ENCODE data around the gene MCM8.

MCM8 gene

DNA sequence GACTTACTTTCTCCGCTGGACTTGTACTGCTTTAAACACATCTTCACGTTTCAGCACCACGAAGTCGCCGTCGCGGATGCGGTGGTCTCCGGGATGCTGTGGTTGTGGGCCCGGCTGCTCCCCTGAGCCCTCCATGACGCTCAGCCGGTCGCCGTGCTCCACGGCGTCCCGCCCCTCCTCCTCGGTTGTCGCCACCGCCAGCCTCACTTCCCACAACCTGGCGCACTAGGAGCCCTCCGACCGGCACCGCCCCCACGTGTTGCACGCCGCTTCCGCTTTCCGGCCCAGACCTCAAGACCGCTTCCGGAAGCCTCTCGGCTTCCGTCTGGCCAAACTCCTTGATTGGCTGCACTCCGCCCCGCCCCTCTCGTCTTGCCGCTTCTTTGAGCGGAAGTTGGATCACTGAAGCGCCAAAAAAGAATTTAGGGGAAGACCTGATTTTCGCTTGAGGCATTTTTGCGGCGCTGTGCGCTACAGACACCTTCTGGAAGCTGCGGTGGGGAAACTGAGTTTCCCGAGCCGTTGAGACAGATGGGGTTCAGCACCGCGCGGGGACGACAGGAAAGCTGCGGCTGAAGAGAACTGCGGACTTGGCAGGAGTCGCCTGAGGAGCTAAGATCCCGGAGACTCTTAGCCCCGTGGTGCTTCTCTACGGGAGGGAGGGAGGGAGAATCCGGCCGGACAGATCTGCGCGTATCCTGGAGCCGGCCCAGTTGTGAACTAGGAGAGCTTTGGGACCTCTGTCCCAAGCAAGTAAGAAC is at the start of gene MCM8, which contains the start of gene TRMT6:
Gene MCM8 (plus strand): TSS at position 382 of the 761 bp plus-strand sequence. CDS start 1,364 bp downstream, outside the sequence.
Gene TRMT6 (minus strand): TSS at position 263 of the 761 bp plus-strand sequence. CDS start 128 bp downstream, at position 135.
- DNase-seq: peak; percentile 95

GRCh38 chr20:5900908-5901307 is 49.5 kb upstream of the MCM8 start:
- no peak for DNase-seq

DNA sequence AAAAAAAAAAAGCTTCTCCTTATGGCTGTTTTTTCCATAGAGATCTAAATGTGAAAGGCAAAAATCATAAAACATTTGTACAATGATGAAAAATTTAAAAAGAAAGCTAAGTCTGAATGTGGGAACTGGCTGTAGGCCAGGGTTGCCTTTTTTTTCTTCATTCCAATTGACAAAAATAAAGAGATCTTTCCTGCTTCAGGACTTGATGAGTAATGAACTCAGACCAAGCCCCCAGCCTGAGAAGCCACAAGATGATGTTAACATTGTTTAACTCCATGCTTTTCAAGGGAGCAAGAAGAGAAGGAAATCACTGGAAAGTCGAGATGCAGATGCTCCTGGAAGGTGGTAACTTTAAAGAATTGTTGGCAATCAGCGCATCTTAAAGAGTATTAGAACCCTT is 41.5 kb upstream of the MCM8 start:
- DNase-seq: no peak

GRCh38 chr20:5910186-5910585 is 40.3 kb upstream of the MCM8 start:
- no peak for DNase-seq

GRCh38 chr20:5913166-5913565 is 37.3 kb upstream of the MCM8 start:
- DNase-seq: no peak

GRCh38 chr20:5914859-5915258 is 35.6 kb upstream of the MCM8 start:
- DNase-seq: no peak

DNA sequence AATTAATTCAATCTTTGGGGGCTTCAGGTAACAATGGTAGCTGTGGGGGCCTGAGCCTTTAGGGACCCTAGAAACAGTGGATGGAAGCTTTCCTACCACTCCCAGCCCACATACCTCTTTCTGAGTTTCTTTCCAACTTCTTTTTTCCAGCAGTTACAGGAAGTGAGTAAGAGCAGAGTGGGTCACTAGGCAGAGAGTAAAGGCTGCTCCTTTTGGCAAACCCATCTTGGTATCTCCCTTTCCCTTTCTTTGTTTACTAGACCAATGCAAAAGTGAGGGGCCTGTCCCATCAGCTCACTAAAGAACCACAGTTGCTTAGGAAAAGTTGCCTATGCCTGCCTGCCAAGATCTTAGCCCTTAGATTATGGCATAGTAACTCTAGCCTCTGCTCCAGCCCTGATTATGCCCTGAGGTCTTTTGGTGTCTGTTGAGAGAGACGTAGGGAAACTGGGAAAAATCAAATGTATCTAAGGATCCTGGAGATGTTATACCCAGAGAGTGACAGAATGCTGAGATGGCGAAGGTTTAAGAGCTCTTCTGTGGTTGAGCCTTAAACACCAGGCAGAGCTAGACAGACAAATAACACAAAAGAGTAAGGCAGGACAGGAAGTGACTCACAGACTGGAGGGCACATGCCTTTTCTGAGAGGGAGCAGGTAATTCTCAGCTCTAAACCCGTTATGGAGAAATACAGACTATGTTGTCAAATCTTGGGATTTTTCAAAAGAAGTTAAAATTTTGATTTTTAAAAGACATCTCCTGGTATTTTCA is 31.4 kb upstream of the MCM8 start:
- DNase-seq: peak; percentile 44

GRCh38 chr20:5919626-5920544 is 30.6 kb upstream of the MCM8 start:
- no peak for DNase-seq

DNA sequence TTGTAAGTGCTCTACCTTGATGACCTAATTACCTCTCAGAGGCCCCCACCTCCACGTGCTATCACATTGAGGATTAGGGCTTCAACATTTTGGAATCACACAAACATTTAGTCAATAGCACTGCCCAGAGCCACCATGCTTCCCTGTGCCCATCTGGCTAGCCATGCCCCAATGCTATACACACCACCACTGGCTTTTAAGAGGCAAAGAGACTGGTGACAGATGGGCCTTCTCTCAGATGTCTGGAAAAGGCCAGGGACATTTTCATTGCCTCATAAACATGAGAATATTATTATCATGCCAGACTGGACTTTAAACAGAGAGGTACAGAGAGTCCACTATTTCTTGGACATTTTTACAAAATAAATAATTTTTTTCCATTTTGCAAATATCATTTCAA is 29.9 kb upstream of the MCM8 start:
- DNase-seq: no peak

GRCh38 chr20:5923493-5923892 is 27.0 kb upstream of the MCM8 start:
- no peak for DNase-seq

- no peak for DNase-seq
Measured at GRCh38 chr20:5925551-5925950, 24.9 kb upstream of the MCM8 start.

DNA sequence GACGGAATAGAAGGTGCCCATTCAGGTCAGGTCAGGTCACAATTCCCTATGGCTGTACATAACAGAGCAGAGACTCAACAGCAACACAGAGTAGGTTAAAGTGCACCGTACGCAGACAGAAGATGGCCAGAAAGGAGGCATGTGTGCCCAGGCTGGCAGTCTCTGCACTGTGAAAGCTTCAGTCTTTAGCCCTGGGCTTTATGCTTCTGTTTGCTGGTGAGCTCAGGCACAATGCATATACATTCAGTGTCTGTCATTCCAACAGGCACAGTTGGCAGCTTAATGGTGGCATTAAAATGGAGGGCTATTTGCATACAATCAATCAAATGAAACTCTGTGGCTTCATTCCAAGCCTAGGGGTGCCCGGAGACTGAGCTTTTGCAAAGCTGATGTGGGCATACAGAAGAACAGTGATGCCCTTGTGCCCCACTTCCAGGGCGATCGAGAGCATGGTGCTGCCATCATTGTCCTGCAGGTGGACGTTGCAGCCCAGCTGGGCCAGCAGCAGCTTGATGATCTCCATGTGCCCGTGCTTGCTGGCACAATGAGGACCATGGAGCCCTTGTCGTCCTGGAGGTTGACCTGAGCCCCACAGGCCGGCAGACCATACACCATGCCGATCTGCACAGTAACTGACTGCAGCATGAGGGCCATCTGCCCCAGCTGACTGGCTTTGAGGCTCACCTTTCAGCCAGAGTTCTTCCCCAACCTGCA is 22.5 kb upstream of the MCM8 start:
- DNase-seq: no peak

GRCh38 chr20:5928836-5929715 is 21.4 kb upstream of the MCM8 start:
- DNase-seq: no peak

GRCh38 chr20:5931411-5931810 is 19.0 kb upstream of the MCM8 start:
- no peak for DNase-seq

- DNase-seq: no peak
Measured at GRCh38 chr20:5932796-5933195, 17.7 kb upstream of the MCM8 start.

GRCh38 chr20:5933802-5934436 is 16.5 kb upstream of the MCM8 start:
- peak; percentile 37 for DNase-seq

DNA sequence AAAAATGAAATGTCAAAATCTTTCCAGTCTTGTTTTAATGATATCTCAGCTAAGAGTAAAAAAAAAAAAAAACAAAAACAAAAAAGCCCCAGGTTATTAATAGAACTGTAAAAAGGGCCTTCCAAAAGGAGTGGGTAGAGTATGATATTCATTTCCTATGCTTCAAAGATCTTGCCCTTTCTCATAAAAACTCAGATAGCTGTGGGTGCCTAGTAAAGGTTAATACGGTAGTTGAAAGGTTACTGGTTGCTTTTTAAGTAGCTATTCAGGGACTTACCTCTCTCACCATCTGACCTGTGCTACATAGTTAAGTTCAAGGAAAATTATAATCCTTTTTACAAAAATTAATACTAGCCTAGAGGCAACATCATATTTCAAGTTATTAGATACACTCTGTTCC is 15.1 kb upstream of the MCM8 start:
- DNase-seq: no peak

DNA sequence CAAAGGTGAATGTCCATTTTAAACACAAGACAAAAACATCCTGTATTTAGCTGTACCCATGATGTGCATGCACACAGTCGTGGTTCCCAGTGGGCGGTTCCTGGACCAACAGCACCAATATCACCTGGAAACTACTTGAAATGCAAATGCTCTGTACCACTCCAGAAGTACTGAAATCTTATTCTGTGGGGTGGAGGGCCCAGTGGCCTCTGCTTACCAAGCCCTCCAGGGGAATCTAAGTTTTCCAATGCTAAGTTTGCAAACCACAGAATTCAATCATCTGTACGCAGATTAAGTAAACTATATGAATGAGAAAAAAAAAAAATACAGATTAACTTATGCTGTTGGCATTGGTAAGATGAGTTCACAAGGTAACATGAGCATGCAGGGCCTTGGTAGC is 14.2 kb upstream of the MCM8 start:
- DNase-seq: no peak

DNA sequence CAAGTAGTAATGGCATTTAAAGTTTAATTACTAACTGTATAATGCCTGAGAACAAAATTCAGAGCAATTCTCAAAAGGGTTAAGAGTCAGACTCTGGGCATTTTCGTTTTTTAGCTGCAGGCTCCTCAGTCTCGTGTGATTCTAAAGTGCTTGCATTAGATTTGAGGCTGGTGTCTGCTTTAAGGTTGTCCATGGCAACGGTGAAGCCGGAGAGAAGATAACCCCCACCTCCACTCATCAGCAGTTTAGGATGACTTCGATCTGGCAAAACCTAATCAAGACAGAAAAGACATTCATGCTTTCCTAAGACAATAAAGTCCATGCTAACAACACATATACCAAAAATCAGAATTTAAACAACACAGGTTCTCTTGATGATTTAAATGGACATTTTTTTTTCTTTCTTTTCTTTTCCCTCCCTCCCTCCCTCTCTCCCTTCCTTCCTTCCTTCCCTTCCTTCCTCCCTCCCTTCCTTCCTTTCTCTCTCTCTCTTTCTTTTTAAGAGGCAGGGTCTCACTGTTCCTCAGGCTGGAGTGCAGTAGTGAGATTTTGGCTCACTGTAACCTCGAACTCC is 11.9 kb upstream of the MCM8 start:
- no peak for DNase-seq

- no peak for DNase-seq
Measured at GRCh38 chr20:5945963-5946362, 4.5 kb upstream of the MCM8 start.

GRCh38 chr20:5947276-5947675 is 3.2 kb upstream of the MCM8 start:
- peak; percentile 21 for DNase-seq

All from CD4-positive, alpha-beta T cell treated with Interleukin-12 subunit alpha and Interleukin-12 subunit beta, for 1 hour (primary cell).